Endothelial cell of umbilical vein (primary cell): ENCODE data around the gene FA2H.

Source experiments
- POLR2AphosphoS5 ChIP-seq: IDR thresholded peaks from 2 replicates; pipeline ENCODE4 v1.6.1; 2012; ENCODE audit warnings: low read depth, mild to moderate bottlenecking, control low read depth, low read length, moderate library complexity; ENCODE audit not compliant: insufficient read depth
- TF ChIP-seq, protein P1 (sequence below), 2 donors: IDR thresholded peaks; 1 replicate in 1 of 2; 2 replicates in 1 of 2; pipeline ENCODE4 v1.5.1; 2011; ENCODE audit warnings: low read length in 2 of 2, mild to moderate bottlenecking in 2 of 2, moderate library complexity in 2 of 2, control low read depth in 1 of 2, inconsistent platforms in 1 of 2, low read depth in 1 of 2; ENCODE audit not compliant: insufficient read depth in 1 of 2; ENCODE audit errors: extremely low read depth in 1 of 2

- TF ChIP-seq, protein P1, sequence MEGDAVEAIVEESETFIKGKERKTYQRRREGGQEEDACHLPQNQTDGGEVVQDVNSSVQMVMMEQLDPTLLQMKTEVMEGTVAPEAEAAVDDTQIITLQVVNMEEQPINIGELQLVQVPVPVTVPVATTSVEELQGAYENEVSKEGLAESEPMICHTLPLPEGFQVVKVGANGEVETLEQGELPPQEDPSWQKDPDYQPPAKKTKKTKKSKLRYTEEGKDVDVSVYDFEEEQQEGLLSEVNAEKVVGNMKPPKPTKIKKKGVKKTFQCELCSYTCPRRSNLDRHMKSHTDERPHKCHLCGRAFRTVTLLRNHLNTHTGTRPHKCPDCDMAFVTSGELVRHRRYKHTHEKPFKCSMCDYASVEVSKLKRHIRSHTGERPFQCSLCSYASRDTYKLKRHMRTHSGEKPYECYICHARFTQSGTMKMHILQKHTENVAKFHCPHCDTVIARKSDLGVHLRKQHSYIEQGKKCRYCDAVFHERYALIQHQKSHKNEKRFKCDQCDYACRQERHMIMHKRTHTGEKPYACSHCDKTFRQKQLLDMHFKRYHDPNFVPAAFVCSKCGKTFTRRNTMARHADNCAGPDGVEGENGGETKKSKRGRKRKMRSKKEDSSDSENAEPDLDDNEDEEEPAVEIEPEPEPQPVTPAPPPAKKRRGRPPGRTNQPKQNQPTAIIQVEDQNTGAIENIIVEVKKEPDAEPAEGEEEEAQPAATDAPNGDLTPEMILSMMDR (IDR thresholded peaks at IDR 0.05; ENCODE audit: extremely low read depth in 1 of 2, insufficient read depth in 1 of 2, low read depth in 1 of 2, low read length in 2 of 2) = no peak
- TF ChIP-seq POLR2AphosphoS5 = no peak
Measured at GRCh38 chr16:74795104-74795503, 20.5 kb upstream of the FA2H start.
